ENCODE data around the gene GAB1.
"Not testable (repeated sequence)": the region's sequence is repeated elsewhere in the genome, so short reads cannot be mapped to it uniquely, and the experiment has no call there.

DNA sequence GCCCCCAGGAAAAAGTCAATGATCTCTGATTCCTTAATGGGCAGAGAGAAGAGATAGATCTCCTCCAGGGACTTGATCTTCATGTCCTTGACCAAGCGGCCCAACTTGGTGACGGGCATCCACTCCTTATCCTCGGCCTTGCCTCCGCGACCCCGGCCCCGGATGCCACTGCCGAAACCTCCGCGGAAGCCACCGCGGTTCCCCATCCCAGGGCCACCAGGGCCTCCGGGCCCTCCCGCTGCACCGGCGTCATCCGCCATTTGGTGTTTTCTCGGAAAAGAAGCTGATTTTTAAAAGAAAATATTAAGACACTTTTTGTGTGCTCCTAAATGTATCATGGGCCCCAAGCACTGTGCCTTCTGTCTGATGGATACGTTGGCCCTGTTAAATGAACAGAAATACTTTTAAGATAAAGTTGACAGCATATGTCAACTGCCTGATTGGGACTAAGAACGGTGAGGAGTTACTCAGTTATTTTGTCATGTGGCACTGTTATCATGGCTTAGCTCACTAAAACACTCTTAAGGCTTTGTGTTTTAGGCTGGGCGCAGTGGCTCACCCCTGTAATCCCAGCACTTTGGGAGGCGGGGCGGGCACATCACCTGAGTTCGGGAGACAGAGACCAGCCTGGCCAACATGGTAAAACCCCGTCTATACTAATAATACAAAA is 13.3 kb downstream of the GAB1 start:
- TF ChIP-seq, protein P1, sequence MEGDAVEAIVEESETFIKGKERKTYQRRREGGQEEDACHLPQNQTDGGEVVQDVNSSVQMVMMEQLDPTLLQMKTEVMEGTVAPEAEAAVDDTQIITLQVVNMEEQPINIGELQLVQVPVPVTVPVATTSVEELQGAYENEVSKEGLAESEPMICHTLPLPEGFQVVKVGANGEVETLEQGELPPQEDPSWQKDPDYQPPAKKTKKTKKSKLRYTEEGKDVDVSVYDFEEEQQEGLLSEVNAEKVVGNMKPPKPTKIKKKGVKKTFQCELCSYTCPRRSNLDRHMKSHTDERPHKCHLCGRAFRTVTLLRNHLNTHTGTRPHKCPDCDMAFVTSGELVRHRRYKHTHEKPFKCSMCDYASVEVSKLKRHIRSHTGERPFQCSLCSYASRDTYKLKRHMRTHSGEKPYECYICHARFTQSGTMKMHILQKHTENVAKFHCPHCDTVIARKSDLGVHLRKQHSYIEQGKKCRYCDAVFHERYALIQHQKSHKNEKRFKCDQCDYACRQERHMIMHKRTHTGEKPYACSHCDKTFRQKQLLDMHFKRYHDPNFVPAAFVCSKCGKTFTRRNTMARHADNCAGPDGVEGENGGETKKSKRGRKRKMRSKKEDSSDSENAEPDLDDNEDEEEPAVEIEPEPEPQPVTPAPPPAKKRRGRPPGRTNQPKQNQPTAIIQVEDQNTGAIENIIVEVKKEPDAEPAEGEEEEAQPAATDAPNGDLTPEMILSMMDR (conservative IDR thresholded peaks at IDR 0.05), result not testable (repeated sequence)
- TF ChIP-seq EZH2 (IDR thresholded peaks at IDR 0.05; ENCODE audit: low read depth), result not testable (repeated sequence)

All from PC-9 (cell line).